Neural crest cell (in vitro differentiated cells): ENCODE measurements around the gene PRRT3. TPM values are rescaled to one million over a fixed set of nuclear protein-coding genes. Genes with fewer than 3 reads are reported as not detected.

Experiments
- DNase-seq: peaks from one replicate; pipeline ENCODE4 v3.0.0; 2021; ENCODE audit warnings: low read depth, mixed read lengths, low spot score
- H3K27ac Mint-ChIP-seq: one replicate; pipeline ENCODE4 v1.8.0; 2021; ENCODE audit warnings: mild to moderate bottlenecking, mixed read lengths; ENCODE audit not compliant: unreplicated experiment
- H3K27me3 Mint-ChIP-seq: 2 replicates; pipeline ENCODE4 v1.8.0; 2021; ENCODE audit warnings: low read depth, mild to moderate bottlenecking, mixed read lengths
- H3K36me3 Mint-ChIP-seq: 2 replicates; pipeline ENCODE4 v1.8.0; 2021; ENCODE audit warnings: low read depth, mild to moderate bottlenecking, mixed read lengths
- H3K4me1 Mint-ChIP-seq: 2 replicates; pipeline ENCODE4 v1.8.0; 2021; ENCODE audit warnings: mixed read lengths
- H3K4me3 Mint-ChIP-seq: one replicate; pipeline ENCODE4 v1.8.0; 2021; ENCODE audit warnings: mild to moderate bottlenecking, mixed read lengths
- H3K9me3 Mint-ChIP-seq: 2 replicates; pipeline ENCODE4 v1.8.0; 2021; ENCODE audit warnings: mixed read lengths
- total RNA-seq: library from RNA; stranded (reverse); gene quantifications from 2 replicates; pipeline ENCODE4 v1.2.1, GENCODE V29; 2021
- TF ChIP-seq, protein P1 (sequence below): fragments of 200-600 bp; sonication (generic); conservative IDR thresholded peaks from 2 replicates; pipeline ENCODE4 v1.5.0; 2021; ENCODE audit warnings: antibody characterized with exemption, mild to moderate bottlenecking

Gene PRRT3
- total RNA-seq, 1 donor from 2014 or later: 6.4 TPM

DNA sequence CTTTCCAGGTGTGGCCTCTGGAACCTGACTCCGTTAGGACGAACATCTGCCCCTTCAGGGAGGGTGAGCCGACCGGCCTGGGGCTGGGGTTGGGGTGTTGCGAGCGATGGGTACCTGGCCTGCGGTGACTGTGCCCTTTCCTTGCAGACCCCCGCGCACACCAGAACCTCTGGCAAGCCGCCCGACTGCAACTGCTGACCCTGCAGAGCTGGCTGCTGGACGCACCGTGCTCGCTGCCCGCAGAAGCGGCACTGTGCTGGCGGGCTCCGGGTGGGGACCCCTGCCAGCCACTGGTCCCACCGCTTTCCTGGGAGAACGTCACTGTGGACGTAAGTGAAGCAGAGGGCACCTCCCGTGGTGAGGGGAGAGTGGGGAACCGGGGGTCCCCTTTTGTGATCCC, 24.1 kb downstream of the PRRT3 start:
- H3K4me1 Mint-ChIP-seq: peaks cover 9% of the 10 kb centered on the region
- H3K9me3 Mint-ChIP-seq: no peaks in the 10 kb centered on the region
- H3K36me3 Mint-ChIP-seq: no peaks in the 10 kb centered on the region
- H3K27me3 Mint-ChIP-seq: no peaks in the 10 kb centered on the region
- no peak for DNase-seq
- TF ChIP-seq, protein P1, sequence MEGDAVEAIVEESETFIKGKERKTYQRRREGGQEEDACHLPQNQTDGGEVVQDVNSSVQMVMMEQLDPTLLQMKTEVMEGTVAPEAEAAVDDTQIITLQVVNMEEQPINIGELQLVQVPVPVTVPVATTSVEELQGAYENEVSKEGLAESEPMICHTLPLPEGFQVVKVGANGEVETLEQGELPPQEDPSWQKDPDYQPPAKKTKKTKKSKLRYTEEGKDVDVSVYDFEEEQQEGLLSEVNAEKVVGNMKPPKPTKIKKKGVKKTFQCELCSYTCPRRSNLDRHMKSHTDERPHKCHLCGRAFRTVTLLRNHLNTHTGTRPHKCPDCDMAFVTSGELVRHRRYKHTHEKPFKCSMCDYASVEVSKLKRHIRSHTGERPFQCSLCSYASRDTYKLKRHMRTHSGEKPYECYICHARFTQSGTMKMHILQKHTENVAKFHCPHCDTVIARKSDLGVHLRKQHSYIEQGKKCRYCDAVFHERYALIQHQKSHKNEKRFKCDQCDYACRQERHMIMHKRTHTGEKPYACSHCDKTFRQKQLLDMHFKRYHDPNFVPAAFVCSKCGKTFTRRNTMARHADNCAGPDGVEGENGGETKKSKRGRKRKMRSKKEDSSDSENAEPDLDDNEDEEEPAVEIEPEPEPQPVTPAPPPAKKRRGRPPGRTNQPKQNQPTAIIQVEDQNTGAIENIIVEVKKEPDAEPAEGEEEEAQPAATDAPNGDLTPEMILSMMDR: no peak
- no peak overlapping the region for H3K27ac Mint-ChIP-seq
- no peak overlapping the region for H3K4me3 Mint-ChIP-seq

DNA sequence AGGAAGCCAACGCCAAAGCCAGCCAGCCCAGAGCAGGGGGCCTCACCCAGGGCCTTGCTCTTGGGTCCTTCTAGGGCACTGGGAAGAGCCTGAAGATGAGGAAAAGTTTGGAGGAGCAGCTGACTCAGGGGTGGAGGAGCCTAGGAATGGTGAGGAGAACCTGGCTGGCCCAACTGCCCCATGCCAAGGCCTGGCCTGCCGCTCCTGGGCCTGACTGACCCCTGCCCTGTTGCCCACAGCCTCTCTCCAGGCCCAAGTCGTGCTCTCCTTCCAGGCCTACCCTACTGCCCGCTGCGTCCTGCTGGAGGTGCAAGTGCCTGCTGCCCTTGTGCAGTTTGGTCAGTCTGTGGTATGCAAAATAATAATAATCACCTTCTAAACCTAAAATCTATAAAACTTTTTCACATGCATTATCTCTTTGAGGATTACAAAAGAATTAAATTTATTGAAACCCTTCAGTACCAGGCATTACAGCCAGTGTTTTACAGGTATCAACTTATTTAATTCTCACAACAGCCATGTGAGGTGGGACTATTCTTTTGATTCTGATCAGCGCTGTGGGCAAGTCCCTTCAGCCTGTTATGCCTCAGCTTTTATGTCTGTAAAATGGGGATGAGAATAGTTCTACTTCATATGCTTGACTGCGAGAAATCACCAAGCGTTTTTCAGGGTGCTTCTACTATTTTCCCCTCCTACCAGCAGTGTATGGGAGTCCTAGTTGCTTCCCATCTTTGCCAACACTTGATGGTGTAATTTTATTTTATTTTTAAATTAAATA, 33.8 kb downstream of the PRRT3 start:
- Mint-ChIP-seq H3K27ac (no peak overlapping the region), H3K4me1 (peaks cover 13% of the 10 kb centered on the region), H3K36me3 (no peaks in the 10 kb centered on the region), H3K4me3 (no peak overlapping the region), H3K9me3 (no peaks in the 10 kb centered on the region), H3K27me3 (no peaks in the 10 kb centered on the region)
- TF ChIP-seq, protein P1: no peak
- no peak for DNase-seq

DNA sequence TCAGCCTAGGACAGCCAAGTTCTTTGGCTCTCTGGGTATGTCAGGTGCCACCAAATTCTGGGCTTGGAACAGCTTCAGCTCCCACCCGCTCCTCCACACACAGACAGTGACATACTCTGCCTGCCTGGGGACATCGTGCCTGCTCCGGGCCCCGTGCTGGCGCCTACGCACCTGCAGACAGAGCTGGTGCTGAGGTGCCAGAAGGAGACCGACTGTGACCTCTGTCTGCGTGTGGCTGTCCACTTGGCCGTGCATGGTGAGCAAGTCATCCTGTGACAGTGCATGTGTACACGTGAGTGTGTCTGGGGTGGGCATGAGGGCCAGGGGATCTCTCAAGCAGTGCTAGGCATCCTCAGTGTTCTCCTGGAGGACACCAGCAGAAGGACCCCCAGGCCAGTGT, 34.4 kb downstream of the PRRT3 start:
- TF ChIP-seq, protein P1: no peak
- Mint-ChIP-seq H3K36me3 (no peaks in the 10 kb centered on the region), H3K27ac (no peak overlapping the region), H3K27me3 (no peaks in the 10 kb centered on the region), H3K4me3 (no peak overlapping the region), H3K9me3 (no peaks in the 10 kb centered on the region), H3K4me1 (peaks cover 13% of the 10 kb centered on the region)
- no peak for DNase-seq

DNA sequence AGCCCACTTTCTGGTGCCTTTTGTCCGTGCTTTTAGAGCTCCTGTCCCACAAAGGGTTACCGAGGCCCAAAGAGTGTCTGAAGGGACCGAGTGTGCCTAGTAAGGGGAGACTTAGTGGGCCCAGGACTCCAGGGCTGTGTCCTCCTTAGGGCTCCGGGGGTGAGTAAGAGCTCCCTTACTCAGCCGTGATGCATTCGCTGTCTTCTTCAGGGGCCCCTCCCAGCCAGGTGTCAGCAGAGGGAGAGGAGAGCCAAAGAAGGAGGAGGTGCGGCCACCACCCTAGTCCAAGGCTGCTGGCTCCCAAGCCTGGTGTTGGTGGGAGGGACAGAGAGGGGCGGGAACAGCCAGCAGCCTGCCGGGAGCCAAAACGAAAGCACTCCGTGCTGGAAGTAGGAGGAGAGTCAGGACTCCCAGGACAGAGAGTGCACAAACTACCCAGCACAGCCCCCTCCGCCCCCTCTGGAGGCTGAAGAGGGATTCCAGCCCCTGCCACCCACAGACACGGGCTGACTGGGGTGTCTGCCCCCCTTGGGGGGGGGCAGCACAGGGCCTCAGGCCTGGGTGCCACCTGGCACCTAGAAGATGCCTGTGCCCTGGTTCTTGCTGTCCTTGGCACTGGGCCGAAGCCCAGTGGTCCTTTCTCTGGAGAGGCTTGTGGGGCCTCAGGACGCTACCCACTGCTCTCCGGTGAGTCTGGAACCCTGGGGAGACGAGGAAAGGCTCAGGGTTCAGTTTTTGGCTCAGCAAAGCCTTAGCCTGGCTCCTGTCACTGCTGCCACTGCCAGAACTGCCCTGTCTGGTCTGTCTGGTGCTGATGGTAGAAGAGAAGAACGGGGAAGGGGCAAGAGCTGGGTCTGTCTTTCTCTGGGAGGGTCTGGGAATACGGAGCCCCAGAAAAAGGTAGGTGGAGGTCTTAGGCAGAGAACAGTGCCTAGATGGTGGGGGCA, 35.2 kb downstream of the PRRT3 start, which contains the start of gene IL17RC:
Gene IL17RC (plus strand): TSS at position 365 of the 947 bp plus-strand sequence. CDS start 218 bp downstream, at position 583.
- Mint-ChIP-seq H3K27me3 (no peaks in the 10 kb centered on the region), H3K4me3 (peak within 1 kb of the TSS; percentile 84), H3K27ac (peak within 1 kb of the TSS; percentile 75), H3K36me3 (no peaks in the 10 kb centered on the region), H3K4me1 (peaks cover 13% of the 10 kb centered on the region), H3K9me3 (no peaks in the 10 kb centered on the region)
- DNase-seq: peak; percentile 27
- TF ChIP-seq, protein P1: no peak

DNA sequence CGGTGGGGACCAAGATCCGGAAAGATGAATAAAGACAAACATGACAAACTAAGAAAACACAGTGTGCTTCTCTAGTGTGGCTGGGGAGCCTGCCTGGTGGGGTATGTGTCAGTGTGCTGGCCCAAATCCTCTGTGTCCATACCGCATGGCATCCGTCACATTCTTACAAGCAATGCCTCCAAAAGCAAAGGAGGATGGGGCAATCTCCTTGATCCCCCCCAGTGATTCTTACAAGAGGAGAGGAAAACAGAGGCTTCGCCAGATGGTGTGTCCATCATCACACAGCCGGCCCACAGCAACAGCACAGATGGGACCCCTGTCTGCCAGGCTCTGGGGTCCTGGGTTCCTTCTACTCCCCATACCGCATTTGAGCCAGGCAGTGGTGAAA, 35.9 kb downstream of the PRRT3 start:
- DNase-seq: no peak
- TF ChIP-seq, protein P1: no peak
- H3K27ac Mint-ChIP-seq: peak overlapping the region; percentile 75
- H3K27me3 Mint-ChIP-seq: no peaks in the 10 kb centered on the region
- H3K36me3 Mint-ChIP-seq: no peaks in the 10 kb centered on the region
- no peaks in the 10 kb centered on the region for H3K9me3 Mint-ChIP-seq
- H3K4me3 Mint-ChIP-seq: peak overlapping the region; percentile 84
- H3K4me1 Mint-ChIP-seq: peaks cover 13% of the 10 kb centered on the region
